ACHN (cell line): ENCODE data around the gene TSPOAP1.
"Not testable (repeated sequence)": the region's sequence is repeated elsewhere in the genome, so short reads cannot be mapped to it uniquely, and the experiment has no call there.

Experiments used
- DNase-seq: peaks from one replicate; pipeline ENCODE4 v3.0.0-alpha.2; 2015
- in situ Hi-C: cut with HindIII; loops from 2 replicates; pipeline ENCODE4 v1.10.0; 2017; ENCODE audit warnings: low sequenced_read_pairs, low pct_ligation_motif_present, low pct_unique_long_range_greater_than_20kb

TSPOAP1 gene

GRCh38 chr17:58343131-58343530, 14.5 kb upstream of the TSPOAP1 start:
- no peak for DNase-seq
- in situ Hi-C loops: no loop called here

- DNase-seq: no peak
- in situ Hi-C loops: no loop called here
Observed at GRCh38 chr17:58341861-58342475, 13.4 kb upstream of the TSPOAP1 start.

GRCh38 chr17:58341136-58341860, 12.7 kb upstream of the TSPOAP1 start:
- DNase-seq, in situ Hi-C loops: not testable (repeated sequence)

- in situ Hi-C loops: no loop called here
- no peak for DNase-seq
Observed at GRCh38 chr17:58340405-58340876, 11.8 kb upstream of the TSPOAP1 start.

- in situ Hi-C loops: no loop called here
- no peak for DNase-seq
Observed at GRCh38 chr17:58339755-58340404, 11.3 kb upstream of the TSPOAP1 start.

GRCh38 chr17:58338841-58339754, 10.5 kb upstream of the TSPOAP1 start:
- in situ Hi-C loops: no loop called here
- DNase-seq: peak; percentile 42

- no peak for DNase-seq
- in situ Hi-C loops: no loop called here
Observed at GRCh38 chr17:58338454-58338840, 9.9 kb upstream of the TSPOAP1 start.

GRCh38 chr17:58337600-58338453, 9.2 kb upstream of the TSPOAP1 start:
- no peak for DNase-seq
- in situ Hi-C loops: no loop called here

GRCh38 chr17:58337210-58337599, 8.6 kb upstream of the TSPOAP1 start:
- no peak for DNase-seq
- in situ Hi-C loops: no loop called here

GRCh38 chr17:58336456-58337209, 8.0 kb upstream of the TSPOAP1 start:
- DNase-seq: no peak
- in situ Hi-C loops: no loop called here

- in situ Hi-C loops: no loop called here
- DNase-seq: no peak
Observed at GRCh38 chr17:58335779-58336455, 7.3 kb upstream of the TSPOAP1 start.

- DNase-seq: no peak
- in situ Hi-C loops: no loop called here
Observed at GRCh38 chr17:58335061-58335731, 6.6 kb upstream of the TSPOAP1 start.

GRCh38 chr17:58334661-58335060, 6.1 kb upstream of the TSPOAP1 start:
- DNase-seq: no peak
- in situ Hi-C loops: no loop called here

GRCh38 chr17:58334256-58334655, 5.7 kb upstream of the TSPOAP1 start:
- in situ Hi-C loops: no loop called here
- DNase-seq: no peak

- DNase-seq: no peak
- in situ Hi-C loops: no loop called here
Observed at GRCh38 chr17:58333736-58334207, 5.2 kb upstream of the TSPOAP1 start.
